GM19035 (cell line): ENCODE measurements around the gene ATP13A4.

ENCODE experiments used
- ATAC-seq: cut with Tn5 transposase; IDR thresholded peaks from one replicate; pipeline ENCODE4 v1.9.1; 2021; ENCODE audit not compliant: unreplicated experiment

The ATP13A4 gene, protein sequence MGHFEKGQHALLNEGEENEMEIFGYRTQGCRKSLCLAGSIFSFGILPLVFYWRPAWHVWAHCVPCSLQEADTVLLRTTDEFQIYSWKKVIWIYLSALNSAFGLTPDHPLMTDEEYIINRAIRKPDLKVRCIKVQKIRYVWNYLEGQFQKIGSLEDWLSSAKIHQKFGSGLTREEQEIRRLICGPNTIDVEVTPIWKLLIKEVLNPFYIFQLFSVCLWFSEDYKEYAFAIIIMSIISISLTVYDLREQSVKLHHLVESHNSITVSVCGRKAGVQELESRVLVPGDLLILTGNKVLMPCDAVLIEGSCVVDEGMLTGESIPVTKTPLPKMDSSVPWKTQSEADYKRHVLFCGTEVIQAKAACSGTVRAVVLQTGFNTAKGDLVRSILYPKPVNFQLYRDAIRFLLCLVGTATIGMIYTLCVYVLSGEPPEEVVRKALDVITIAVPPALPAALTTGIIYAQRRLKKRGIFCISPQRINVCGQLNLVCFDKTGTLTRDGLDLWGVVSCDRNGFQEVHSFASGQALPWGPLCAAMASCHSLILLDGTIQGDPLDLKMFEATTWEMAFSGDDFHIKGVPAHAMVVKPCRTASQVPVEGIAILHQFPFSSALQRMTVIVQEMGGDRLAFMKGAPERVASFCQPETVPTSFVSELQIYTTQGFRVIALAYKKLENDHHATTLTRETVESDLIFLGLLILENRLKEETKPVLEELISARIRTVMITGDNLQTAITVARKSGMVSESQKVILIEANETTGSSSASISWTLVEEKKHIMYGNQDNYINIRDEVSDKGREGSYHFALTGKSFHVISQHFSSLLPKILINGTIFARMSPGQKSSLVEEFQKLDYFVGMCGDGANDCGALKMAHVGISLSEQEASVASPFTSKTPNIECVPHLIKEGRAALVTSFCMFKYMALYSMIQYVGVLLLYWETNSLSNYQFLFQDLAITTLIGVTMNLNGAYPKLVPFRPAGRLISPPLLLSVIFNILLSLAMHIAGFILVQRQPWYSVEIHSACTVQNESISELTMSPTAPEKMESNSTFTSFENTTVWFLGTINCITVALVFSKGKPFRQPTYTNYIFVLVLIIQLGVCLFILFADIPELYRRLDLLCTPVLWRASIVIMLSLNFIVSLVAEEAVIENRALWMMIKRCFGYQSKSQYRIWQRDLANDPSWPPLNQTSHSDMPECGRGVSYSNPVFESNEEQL

DNA sequence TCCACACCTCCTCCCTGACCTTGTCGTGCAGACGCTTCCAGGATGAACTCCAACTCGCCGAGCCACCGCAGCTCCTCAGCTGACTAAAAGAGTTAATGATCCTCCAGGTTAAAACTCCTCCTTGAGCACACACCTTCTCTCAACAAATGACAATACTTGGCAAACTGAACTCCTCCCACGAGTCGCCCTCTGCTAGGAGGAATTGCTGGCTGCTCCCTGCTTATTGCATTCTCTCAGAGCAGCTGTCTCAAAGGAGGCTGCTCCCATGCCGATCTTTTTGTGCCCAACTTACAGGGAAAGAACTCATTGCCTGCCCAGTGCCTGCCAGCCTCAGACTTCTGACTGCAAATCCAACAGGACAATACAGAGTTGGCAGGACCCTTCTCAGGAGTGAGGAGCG is at the start of gene ATP13A4:
Gene ATP13A4, minus strand, starts transcription at position 85 of the 400 bp plus-strand sequence. CDS start 96 bp downstream, outside the sequence.
- no peak for ATAC-seq

DNA sequence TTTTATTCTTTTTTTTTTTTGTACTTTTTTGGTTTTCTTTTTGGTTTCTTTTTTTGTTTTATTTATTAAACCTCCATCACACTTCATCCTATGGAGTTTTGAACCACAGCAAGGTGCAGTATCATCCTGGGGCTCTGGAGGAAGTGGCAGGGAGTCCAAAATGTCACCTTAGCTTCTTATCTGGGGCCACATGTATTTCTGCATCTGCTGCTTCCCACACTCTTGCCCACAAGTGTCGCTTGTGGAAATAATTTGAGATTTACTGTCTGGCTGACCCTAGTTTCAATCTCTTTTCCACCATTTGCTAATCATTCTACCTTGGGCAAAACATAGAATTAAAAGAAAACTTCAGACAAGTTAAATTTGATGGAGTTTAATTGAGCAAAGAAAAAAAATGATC is 44.7 kb upstream of the ATP13A4 start:
- no peak for ATAC-seq

DNA sequence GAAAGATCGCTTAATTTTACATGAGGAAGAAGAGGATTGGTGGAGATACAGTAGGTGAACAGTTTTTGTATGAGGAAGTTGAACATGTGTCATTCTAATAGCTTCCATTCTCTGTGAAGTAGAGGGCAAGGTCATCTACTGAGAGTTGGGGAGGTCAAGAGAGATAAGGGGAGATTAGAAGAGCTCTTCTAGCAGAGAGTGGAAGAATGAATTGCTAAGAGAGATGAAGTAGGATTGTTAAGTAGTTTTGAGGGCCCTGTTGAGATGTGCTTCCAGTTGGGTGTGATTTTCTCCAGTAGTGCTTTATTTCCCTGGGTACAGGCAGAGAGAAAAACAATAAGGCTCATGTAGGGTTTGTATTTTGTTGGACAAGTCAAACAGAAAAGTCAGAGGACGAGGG is 43.5 kb upstream of the ATP13A4 start:
- ATAC-seq = no peak

DNA sequence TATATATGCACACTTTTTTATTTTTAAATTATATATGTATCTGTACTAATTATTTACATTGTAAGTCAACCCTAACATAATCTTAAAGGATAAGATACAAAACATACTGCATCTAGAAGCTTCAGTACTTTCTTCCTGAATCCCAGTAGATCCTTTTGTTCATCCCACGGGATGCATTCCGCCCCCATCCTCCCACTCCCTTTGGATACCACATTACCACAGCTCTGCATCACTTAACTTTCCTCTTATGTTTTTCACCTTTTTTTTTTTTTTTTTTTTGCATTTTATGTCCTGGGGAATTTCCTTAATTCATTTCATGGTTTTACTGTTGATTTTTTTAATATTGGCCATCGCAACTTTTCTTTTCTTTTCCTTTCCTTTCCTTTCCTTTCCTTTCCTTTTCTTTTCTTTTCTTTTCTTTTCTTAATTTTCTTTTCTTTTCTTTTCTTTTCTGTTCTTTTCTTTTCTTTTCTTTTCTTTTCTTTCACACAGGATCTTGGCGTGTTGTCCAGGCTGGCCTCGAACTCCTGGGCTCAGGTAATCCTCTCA is 41.3 kb upstream of the ATP13A4 start:
- no peak for ATAC-seq

DNA sequence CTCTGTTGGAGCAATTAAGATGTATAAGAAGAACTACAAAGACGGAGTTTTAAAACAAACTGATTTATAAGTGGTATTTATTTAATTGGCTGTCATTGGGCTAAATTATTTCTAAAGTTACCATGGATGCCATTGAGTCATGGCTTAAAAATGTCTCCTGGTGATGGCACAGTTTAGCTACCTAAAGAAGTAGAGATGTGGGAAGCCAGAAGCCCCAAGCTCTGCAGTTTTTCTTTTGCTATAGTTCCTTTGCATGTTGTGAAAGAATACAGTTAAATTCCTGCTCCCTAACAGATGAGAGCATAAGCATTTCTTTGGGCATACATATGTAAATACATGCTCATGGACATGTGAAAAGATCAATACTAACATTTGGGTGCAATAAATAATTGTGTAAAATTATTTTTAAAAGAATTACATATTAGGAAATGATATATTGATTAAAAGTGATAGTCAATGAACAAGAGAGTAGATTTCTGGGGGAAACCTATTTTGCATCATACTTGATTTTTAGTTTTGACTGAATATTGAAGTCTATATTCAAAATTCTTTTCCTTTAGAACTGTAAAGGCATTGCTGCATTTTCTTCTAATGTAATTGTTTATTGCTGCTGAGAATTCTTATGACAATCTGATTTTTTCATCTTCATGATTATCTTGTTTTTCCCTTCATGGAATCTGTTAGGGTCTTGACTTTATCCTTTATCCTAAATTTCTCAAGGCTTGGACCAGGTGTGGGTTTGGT is 40.4 kb upstream of the ATP13A4 start:
- no peak for ATAC-seq

DNA sequence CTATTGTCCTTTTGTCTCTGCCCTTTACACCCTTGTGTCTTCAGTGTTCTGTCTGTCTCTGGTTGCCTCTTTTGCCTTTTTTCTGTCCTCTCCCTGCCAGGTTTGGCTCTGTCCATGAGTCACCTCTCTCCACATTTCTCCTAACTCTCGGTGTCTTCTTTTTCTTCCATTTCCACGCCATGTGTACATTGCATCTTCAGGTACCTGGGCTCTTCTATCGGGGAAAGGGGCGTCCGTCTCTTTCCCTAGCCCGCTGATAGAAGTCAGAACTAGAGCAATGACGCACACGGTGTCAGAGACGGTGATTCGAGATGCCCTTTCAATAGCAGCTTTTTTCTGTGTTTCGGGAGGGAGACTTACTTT is 39.0 kb upstream of the ATP13A4 start:
- ATAC-seq = peak; percentile 9

DNA sequence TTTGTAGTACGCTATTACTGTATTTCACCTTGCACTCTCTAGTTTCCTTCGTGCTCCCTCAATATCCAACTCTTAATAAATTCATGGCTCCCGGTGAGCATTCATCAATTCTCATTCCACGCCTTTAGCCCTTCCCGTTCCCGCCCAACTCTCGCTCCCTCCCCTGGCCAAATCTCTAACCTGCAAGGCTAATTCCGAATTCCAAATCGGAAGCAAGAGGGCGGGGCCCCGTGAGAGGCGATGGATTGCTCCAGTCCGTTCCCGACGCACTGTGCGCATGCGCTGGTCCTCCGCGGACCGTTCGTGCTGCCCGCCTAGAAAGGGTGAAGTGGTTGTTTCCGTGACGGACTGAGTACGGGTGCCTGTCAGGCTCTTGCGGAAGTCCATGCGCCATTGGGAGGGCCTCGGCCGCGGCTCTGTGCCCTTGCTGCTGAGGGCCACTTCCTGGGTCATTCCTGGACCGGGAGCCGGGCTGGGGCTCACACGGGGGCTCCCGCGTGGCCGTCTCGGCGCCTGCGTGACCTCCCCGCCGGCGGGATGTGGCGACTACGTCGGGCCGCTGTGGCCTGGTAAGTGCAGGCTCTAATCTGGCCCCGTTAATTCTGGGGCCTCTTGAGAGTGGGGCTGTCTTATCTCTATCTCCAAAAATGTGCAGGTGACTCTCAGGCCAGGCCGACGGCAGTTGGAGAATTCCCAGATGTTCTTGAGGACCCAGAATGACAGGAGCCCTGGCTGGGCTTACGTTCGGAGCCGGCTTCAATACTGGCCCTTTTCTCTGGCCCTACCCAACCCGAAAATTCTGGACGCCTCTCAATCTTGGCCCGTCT is 38.4 kb upstream of the ATP13A4 start, which contains the start of gene OPA1:
Gene OPA1, plus strand, starts transcription at position 368 of the 827 bp plus-strand sequence. Its CDS starts 170 bp downstream, at position 538.
- ATAC-seq = peak; percentile 99

DNA sequence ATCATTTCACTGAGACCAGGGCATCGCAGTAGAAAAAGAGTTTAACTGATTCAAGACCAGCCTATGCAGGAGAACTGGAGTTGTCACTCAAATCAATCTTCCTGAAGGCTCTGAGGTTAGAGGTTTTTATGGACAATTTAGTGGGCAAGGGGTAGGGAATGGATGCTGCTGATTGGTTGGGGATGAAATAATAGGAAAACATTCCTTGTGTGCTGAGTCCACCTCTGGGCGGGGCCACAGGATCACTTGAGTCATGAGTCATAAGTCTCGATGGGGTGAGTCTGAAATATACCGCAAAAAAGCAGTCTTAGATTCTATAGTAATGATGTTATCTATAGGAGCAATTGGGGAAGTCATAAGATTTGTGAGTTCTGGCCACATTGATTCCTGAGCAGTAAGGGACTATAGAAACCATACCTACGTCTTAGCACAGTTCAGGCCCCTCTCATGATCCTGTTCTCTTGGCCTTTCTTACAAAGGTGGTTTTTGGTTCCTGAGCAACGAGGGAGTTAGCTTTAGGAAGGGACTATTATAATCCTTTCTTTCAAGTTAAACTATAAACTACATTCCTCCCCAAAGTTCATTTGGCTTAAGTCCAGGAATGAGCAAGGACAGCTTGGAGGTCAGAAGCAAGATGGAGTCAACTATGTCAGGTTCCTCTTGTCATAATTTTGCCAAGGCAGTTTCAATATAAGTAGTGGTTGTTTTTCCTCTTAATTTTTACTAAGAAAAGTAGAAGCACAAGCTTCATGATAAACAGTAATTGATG is 35.6 kb upstream of the ATP13A4 start:
- ATAC-seq = no peak

DNA sequence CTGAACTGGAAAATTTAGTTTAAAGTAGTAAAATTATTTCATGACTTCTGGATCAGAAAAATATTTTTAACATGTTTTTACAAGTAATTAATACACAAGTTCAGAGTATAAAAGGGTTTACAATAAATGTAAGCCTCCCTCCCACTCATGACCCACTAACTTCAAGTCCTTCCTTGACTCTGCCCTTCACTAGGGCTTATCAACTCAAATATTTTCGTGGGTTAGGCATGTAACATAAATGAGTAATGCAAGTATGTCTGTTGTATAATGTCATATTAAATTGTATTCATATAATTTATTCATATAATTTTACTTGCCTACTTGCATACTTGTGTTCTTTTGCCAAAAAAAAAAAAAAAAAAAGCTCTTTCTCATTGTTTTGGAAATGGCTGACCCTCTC is 34.9 kb upstream of the ATP13A4 start:
- ATAC-seq = no peak

DNA sequence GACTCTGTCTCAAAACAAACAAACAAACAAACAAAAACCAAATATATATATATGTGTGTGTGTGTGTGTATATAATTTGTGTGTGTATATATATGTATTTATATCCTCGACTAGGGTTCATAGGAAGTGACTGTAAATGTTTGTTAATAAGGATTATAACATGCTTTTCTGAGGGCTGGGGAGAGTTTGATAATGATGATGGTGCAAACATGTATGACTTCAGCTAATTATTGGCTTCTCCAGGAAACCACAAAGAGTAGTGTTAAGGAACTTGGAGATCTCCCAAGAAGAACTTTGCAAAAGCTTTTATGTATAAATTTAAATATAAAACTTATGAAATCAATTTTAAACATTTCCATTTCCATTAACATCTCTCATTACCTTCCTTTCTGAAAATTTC is 34.4 kb upstream of the ATP13A4 start:
- ATAC-seq = no peak

DNA sequence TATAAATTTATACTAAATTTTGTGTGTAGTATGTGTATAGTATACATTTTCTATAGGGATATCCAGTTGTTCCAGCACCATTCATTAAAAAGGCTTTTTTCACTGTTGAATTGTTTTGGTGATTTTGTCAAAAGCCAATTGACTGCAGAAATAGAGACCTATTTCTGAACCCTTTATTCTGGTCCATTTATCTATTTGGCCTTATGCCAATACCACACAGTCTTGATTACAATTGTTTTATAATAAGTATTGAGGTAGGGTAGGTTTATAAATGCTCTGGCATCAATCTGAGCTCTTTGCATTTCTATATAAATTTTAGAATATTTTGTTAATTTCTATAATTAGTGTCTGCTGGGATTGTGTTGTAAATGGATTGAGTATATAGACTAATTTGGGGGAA is 31.8 kb upstream of the ATP13A4 start:
- ATAC-seq = no peak

DNA sequence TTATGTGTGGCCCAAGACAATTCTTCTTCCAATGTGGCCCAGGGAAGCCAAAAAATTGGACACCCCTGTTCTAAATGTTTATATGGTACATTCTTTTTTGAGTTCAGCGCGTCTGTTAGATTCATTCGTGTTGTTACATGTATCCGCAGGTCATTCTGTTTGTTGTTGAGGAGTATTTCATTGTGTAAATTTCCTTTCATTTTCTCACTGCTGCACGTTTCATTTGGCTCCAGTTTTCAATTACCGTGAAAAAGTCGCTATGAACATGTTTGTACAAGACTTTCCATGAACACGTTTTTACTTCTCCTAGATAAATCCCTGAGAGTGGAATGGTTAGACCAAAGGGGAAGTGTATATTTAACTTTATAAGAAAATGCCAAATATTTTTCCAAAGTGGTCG is 30.8 kb upstream of the ATP13A4 start:
- ATAC-seq = no peak

DNA sequence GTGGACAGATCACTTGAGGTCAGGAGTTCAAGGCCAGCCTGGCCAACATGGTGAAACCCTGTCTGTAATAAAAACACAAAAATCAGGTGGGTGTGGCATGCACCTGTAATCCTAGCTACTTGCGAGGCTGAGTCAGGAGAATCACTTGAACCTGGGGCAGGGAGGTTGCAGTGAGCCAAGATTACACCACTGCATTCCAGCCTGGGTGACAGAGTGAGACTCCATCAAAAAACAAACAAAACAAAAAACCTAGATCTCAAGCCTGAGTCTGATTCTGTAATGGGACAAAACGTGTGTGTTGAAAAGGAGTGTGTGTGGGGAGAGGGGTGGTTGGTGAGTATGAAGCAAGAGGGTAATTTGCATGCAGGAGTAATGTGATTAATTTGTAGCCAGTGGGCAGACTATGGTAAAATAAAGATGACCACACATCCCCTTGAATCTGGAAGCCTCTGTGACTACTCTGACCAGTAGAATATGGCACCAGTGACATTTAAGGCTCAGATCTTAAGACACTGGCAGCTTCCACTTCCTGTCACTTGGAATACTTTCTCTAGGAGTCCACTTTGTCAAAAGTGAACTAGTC is 19.9 kb upstream of the ATP13A4 start:
- ATAC-seq = no peak

DNA sequence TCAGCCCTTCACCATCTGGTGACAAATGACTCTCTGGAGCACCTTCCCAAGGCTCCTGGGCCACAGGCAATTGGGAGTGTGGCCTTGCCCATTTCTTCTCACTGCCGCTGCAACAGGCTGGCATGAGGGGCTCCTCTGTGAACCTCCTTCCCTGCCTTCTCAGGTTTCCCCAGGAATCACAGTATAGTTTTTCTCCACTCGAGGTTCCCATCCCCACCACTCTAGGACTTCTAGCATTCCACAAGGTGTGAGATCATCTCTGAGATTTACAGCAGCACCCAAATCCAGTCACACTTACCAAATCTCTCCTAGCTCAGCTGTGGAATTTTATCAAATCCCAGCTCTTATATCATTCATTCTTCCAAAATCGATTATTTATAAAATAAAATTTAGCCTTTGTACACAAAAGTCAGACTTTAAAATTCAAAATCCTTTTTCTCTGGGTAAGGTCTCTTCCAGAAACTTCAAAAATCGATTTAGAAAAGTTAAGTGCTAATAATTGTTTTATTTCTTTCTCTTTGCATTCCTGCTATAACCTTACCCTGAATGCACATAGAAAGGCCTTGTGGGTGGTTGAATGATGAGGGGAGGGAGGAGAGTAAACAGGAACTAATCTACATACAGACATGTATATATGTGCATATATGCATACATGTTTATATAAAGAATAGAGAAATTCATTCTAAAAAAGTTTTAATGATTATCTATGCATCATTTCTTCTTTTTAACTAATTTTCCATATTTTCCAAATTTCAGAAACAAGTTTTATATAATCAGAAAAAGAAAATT is 18.9 kb upstream of the ATP13A4 start:
- ATAC-seq = no peak

DNA sequence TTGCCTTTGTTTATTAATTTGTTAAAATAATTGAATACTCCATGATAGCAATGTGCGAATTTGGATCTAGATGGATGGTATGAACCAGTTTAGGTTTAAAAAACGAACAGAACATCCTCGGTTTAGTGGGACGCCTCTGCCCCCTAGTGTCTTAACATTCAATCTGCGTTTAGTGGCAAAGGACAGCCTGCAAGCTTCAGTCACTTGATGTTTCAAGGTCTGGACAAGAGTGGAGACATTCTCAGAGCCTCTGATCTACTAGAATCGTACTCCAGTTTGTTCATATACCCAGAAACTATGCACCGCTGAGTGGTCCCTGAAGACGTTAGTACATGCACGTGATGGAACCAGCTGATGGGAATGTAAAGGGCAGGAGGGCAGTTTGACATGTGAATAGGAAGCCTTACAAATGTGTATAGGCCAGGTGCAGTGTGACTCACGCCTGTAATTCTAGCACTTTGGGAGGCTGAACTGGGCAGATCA is 17.8 kb upstream of the ATP13A4 start:
- peak; percentile 90 for ATAC-seq

DNA sequence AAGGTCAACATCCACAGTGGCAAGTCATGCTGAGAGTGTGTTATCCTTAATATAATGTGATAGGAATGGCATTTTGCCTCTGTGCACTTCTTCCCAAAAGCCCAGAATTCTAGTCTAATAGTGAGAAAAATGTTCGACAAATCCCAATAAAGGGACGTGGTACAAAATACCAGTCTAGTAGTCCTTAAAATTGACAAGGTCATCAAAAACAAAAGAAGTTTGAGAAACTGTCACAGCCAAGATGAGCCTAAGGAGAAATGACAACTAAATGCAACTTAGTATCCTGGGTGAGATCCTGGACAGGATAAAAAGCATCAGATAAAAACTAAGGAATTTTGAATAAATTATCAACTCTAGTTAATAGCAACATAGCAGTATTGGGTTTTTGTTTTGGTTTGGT is 14.4 kb upstream of the ATP13A4 start:
- no peak for ATAC-seq

DNA sequence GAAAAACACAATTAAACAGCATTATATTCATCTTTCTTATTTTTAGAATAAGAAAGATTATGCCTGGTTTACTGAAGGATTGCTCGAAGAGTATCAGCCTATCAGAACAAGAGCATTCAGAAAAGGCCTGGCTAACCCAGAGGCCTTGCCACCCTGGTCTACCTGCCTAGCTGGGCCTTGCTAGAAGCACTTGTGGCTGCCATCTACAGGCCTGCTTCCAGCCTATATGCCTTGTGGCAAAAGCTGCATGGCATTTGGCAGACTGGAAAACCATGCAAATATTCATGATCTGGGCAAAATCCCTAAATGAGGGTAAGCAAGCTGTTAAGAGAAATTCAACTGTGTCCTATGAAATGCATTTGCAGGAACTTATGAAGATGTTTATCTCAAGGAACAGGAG is 9.3 kb upstream of the ATP13A4 start:
- ATAC-seq = no peak
